ELR (cell line): ENCODE results near the gene TBXAS1.

ENCODE experiments used
- DNase-seq: peaks from one replicate; pipeline ENCODE4 v3.0.0-alpha.2; 2015; ENCODE audit warnings: low read depth

The TBXAS1 gene

DNA sequence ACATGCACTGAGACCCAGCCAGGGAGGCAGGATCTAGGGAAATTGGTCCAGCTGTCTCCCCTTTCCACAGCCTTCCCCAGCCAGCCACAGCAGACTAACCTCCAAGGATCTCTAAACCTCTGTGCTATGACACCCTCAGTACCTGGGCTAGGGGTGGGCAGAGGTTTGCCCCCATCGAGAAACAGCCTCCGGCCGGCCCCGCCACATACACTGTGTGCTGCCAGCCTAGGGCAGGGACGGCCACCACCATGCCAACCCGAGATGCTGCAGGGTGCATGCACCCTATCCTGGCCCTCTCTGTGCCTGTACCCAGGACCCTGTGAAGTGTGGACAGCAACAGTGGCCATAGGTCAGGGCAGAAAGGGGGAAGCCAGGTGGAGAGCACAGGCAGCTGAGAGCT lies 175.6 kb downstream of the TBXAS1 start:
- DNase-seq: no peak

- DNase-seq: no peak
Observed at GRCh38 chr7:140005341-140005740, 176.3 kb downstream of the TBXAS1 start.

DNA sequence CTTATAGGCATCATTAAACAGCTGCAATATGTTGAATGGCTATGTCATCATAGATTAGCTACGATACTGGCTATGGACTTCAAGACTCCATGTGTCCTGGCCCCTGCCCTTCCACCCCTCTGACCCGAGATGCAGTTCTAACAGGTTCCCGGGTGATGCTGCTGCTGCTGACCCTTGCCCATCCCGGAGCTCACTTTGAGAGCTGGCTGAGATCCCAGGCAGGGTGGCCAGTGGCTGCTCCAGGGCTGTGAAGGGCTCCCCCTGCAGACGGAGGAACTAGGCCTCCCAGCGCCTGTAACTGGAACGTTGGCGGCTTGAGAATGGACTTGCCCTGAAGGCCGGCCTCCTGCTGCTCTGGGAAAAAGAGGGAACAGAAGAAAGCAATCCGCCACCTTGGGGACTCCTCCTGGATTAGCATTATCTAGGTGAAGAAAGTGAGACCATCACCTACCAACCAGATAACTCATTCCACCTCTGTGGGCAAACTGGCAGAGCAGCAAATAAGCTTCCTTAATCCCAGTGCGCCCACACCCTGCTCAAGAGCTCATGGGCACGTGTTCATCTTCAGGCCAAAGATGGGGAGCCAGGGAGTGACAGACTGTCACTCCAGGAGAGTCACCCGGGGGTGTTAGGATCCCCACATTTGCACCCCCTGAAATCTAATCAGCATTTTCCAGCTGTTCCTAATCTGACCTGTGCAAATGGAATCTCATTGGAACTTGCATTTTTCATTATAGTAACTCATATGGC lies 176.9 kb downstream of the TBXAS1 start:
- peak; percentile 22 for DNase-seq

GRCh38 chr7:140006600-140006999 lies 177.5 kb downstream of the TBXAS1 start:
- DNase-seq: no peak

DNA sequence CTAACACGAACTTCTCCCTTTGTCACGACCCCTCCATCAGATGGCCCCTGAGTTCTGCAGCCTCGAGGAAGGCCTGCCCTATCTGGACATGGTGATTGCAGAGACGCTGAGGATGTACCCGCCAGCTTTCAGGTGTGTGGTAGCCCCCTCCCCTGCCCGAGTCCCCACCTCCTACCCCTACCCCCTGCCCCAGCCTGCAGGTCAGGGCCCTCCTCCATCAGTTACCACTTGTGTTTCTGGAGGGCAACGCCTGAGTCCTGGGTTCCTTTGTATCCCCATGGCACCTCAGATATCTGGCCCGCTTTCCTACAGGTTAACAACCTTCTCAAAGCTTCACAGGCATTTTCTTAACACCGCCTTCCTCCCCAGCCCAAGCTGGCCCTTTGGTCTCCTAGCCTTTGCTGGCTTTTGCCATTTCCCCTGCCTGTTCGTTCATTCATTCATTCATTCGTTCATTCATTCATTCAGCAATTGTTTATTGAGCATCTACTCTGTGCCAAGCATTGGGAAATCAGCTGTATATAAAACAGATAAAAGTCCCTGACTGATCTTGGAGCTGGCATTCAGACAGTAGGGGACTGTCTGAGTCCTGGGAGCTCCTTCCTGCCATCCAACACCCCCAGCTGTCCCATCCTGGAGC lies 178.1 kb downstream of the TBXAS1 start:
- DNase-seq: no peak

GRCh38 chr7:140008755-140009610 lies 179.9 kb downstream of the TBXAS1 start:
- no peak for DNase-seq

DNA sequence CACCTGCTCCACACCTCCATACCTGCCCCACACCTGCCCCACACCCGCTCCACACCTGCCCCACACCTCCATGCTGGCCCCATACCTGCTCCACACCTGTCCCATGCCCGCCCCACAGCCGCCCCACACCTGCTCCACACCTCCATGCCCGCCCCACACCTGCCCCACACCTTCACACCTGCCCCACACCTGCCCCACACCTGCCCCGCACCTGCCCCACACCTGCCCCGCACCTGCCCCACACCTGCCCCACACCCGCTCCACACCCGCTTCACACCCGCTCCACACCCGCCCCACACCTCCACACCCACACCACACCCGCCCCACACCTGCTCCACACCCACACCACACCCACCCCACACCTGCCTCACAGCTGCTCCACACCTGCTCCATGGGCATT lies 180.7 kb downstream of the TBXAS1 start:
- DNase-seq: no peak

DNA sequence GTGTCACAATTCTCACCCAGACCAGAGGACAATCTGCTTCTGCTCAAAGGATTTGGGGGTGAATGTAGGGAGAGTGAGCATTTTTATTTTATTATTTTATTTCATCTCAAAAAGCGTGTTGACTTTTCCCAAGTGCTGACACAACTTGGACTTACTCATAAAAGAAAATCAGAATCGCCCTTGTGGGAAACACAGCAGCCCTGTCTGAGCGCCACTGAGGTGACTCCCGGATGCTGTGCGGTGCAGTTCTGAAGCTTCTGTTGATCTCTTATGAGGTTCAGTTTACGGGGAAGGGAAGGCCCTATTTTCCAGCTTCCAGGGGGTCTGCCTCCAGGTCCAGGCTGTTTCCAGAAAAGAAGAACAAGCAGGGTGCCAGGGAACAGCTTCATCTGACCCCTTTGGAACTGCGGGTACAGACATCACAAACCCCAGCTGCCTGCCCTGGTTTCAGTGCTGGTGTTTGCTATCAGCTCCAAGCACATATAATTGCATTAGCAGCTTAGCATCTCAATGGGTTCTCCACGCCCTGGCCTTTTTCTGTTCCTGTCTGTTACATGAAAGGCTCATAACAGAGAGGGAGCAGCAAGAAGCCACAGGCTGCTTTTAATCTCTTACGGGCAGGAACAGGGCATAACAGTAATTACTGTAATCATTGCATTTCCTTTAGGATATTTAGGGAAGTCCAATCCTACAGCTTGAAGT lies 181.3 kb downstream of the TBXAS1 start:
- no peak for DNase-seq

DNA sequence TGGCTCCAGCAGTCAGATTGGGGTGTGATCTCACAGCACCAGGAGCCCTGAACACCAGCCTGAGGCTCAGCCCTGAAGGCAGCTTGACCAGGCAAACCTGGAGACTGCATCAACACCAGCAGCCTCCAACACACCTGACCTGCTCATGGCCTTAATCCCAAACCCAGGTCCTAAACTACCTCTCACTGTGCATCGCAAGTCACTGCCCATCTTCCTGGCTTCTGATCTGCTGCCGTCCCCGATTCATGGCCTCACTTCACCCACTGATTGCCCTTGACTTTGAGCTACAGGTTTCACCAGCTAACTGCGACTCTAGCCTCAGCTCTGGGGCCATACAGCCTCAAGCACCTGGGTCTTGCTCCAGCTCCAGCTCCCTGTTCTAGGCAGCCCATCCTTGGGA lies 184.6 kb downstream of the TBXAS1 start:
- no peak for DNase-seq

GRCh38 chr7:140014123-140014522 lies 185.1 kb downstream of the TBXAS1 start:
- DNase-seq: no peak

DNA sequence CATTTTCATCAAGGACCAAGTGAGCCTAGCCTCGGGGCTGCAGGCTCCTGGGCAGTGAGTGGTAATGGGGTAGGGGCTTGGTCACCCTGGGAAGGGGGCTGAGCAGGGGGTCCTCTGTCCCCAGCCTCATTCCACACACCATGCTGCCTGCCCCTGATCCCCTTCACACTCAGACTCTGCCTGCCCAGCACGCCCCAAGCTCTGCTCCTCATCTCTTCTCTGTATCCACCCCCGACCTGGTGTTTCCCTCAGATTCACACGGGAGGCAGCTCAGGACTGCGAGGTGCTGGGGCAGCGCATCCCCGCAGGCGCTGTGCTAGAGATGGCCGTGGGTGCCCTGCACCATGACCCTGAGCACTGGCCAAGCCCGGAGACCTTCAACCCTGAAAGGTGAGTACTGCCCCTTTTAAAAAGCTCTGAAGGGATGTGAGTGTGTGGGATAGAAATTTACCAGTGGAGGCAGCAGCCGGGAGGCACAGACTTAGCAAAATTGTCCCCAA lies 186.5 kb downstream of the TBXAS1 start:
- DNase-seq: no peak

- no peak for DNase-seq
Observed at GRCh38 chr7:140016540-140016939, 187.5 kb downstream of the TBXAS1 start.

GRCh38 chr7:140017034-140017433 lies 188.0 kb downstream of the TBXAS1 start:
- DNase-seq: no peak

DNA sequence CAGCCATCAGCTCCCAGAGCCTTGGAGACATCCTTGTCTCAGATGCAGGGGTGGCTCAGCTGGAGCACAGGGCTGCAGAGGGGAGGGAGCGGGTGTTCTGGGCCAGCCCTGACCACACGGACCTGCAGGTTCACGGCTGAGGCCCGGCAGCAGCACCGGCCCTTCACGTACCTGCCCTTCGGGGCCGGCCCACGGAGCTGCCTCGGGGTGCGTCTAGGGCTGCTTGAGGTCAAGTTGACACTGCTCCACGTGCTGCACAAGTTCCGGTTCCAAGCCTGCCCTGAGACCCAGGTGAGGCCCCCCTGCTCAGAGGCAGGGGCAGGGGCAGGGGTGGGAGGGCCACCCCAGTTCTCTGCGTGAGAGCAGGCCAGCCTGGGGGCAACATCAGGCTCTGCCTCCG lies 188.5 kb downstream of the TBXAS1 start:
- DNase-seq: no peak

- no peak for DNase-seq
Observed at GRCh38 chr7:140018125-140019043, 189.3 kb downstream of the TBXAS1 start.

DNA sequence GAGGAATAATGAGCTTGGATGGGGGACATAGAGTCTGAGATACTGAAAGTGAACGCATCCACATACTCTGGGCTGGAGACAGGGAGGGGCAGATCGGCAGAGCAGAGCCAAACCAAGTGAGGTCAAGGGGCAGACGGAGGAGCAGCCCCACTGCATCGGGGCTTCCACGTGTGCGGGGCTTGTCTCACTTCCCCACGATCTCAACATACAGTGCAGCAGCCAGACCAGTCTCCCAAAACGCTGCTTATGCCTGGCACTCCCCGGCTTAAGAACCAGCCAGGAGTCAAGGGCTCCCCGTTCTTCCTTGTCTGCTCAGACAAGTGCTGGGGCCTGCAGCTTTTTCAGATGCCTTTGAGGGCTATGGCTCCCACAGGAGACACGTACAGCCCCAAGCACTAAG lies 190.1 kb downstream of the TBXAS1 start:
- no peak for DNase-seq

DNA sequence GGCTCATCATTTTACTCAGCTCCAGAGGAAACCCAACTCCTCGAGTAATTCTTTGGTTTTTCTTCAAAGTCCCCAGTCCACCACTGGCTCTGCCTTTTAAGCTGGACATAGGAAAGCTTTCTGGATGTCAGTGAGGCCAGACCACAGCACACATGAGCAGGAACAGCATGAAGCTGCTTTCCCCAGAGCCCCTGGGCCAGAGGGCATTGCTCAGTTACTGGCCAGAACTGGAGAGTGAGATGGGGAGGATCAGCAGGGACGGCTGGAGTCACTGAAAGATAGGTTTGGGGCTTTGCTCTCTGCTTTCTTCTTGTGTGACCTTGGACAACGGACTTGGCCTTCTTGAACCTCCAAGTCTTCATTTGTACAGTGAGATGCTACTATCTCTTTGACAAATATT lies 190.5 kb downstream of the TBXAS1 start:
- no peak for DNase-seq

- DNase-seq: no peak
Observed at GRCh38 chr7:140021603-140022002, 192.5 kb downstream of the TBXAS1 start.

DNA sequence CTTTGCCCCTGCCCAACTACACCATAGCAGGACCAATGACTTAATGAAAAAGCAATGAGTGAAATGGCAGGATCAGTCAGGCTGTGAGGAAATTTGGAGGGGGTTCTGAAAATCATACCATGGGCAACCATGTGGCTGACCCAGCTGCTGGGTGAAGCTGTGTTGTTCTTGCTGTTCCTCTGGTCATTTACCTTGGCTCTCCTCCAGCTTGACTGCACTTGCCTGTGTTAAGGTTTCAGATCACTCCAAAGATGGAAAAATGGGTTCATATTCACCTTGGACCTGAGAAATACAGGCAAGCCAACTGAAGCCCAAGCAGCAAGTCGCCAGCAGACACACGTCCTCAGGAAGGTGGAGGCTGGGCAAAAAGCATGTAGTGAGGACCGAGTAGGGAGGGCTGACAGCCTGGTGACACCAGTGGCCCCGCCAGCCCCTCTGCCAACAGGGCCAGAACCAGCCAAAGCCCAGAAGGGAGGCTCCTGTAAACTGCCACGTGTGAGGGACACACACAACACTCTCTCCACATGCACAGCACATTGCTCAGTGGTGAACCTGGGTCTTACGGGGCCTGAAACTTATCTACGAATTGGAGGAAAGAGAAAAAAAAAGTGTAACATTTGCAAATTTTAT lies 193.6 kb downstream of the TBXAS1 start:
- DNase-seq: no peak

- DNase-seq: no peak
Observed at GRCh38 chr7:140023728-140024127, 194.7 kb downstream of the TBXAS1 start.

DNA sequence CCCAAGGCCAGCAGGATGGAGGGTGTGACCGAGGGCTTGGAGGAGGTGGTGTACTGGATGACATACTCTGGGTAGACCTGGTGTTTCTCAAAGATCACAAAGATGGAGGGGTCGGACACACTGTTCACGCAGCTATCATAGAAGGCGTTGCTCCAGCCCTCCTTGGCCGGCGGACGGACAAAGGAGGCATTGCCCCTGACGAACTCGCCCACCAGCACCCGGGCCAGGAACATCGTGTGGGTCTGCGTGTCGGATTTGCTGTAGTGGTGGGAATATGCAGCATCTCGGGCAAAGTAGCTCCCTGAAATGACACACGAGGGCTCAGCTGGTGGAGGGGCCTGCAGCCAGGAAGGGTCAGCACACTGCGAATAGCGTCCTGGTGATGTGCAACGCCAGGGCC lies 195.5 kb downstream of the TBXAS1 start:
- no peak for DNase-seq
